ENCODE measurements around the gene PCDH8.
"Not testable (repeated sequence)": the region's sequence is repeated elsewhere in the genome, so short reads cannot be mapped to it uniquely, and the experiment has no call there.

PCDH8 gene

DNA sequence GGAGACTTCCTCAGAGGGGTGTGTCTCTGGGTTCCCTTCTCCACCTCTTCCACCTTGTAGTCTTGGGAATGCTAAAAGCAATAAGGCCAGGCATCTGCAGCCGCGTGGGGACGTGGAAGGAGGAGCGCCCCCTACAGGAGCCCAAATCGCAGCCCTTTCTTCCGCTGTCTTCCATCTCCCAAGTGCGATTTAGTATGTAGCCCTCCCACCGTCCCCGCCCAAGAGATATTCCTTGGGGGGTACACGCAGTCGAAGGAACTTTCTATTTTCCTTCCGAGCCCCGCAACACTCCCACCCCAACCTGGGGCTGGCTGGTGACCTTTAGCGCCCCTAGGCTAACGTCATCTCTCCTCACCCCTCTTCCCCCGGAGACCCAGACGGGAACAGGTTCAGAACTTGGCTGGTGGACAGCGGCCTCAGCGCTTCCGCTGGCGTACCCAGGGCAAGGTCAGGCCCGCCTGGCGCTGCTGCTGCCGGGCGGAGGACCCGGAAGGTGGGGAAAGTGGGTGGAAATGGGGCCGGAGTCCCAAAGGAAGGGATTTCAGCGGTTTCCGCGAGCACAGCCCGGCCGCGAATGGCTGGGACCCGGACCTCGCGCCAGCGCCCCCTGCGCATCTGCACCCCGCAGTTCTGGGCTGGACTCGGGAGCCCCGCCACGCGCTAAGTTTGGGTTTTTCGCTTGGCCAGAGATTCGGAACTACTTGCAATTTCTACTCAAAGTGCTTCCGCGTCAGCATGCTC lies 2.1 kb upstream of the PCDH8 start:
- no peak for DNase-seq

DNA sequence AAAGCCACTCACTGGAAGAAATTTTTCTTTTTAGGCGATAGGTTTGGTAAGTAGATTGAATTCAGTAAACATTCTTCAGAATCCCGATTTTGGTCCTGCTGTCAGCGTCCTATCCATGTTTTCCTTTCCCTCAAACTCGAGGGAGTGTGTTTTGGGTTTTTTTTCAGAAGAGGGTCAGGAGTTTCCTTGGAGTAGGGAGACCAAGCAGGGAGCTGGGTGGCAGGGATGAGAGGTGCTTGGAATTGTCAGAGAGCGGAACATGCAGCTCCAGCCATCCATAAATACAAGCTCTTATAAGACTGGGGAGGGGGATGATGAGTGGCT lies 1.6 kb upstream of the PCDH8 start:
- no peak for DNase-seq

DNA sequence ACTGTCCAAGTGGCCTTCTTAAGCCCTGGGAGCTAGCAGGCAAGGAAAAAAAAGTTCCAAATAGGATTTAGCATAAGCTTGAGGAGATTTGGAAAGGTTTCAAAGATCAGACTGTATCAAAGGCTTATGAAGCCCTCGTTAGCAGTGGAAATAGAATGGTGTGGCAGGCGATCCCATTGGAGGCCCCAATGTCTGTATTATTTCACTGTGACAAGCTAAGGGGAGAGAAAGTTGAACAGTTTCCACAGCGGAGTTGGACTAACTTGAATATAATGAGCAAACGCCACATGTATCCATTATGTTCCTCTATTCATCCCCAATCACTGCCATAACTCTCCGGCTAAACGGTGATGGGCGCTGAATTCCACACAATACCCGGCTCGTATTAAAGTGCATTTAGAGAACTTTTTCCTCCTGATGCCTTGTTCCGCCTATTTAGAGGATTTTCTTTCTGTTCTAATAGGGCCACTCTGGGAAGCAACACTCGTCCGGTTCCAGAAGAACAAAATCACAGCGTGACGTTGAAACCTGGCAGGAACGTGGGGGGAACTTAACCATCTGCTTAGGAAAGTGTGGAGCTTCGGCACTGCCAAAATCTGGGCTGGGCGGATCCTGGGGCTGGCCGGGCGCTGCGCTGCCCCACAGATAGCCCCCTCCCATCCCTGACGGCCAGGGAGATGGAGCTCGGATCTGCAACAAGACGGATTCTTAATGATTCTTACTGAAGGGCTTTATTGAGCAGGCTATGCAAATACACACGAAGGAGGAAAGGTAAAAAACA lies 1.0 kb upstream of the PCDH8 start:
- DNase-seq: no peak

GRCh38 chr13:52847682-52848432 lies 583 bp downstream of the PCDH8 start:
- no peak for DNase-seq

DNA sequence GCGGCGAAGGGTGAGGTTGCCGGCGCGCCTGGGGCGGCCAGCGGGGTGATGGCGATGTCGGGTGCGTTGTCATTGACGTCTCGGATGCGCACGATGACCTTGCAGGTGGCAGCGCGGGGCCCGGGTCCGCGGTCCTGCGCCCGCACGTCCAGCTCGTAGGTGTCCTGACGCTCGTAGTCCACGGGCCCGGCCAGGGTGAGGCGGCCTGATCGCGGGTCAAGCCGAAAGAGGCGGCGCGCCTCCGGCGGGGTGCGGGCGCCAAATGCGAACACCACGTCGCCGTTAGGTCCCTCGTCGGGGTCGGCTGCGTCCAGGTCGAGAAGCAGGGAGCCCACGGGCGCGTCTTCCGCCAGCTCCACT lies 1.1 kb downstream of the PCDH8 start:
- no peak for DNase-seq

- DNase-seq: no peak
These were observed 1.7 kb downstream of the PCDH8 start for GRCh38 chr13:52846567-52847321.

- DNase-seq: no peak
These were observed 2.5 kb downstream of the PCDH8 start for GRCh38 chr13:52845766-52846566.

DNA sequence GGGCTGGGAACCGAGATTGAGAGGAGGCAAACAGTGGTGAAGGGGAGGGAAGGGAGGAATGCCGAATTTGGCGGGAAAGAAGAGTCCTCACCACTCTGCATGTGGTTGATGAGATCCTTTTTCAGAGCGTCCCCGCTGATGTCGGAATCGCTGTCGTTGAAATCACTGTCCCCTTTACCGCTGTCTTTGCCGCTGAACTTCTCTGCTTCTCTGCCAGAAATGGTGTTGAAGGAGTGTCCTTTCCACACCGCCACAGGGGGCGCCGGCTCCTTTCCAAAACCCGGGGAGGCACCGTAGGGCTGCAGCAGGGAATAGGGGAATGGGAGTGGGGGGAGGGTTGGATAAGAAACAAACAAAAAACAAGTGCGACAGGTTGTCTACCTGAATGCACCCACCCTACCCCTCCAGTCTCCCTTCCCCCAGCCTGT lies 3.1 kb downstream of the PCDH8 start:
- no peak for DNase-seq

- DNase-seq: no peak
These were observed 3.6 kb downstream of the PCDH8 start for GRCh38 chr13:52844836-52845235.

DNA sequence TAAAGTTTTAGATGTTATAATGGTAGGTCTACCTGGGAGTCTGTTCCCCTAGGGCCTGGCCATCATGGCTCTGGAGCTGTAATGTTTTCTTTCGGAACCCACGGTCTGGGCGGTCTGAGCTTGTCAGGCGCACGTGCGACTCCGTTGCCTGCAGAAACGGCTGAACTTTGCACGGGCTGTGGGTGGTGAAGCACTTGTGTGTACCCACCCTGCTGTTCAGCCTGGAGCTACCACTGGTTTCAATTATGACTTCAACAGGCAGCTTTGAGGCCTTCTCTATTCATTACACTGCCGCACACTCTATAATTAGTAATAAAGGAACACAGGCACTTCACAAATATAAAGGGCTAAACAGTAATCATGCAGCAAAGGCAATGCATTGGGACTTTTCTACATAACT lies 6.0 kb downstream of the PCDH8 start:
- DNase-seq: no peak

- DNase-seq: no peak
These were observed 8.4 kb downstream of the PCDH8 start for GRCh38 chr13:52840066-52840465.

DNA sequence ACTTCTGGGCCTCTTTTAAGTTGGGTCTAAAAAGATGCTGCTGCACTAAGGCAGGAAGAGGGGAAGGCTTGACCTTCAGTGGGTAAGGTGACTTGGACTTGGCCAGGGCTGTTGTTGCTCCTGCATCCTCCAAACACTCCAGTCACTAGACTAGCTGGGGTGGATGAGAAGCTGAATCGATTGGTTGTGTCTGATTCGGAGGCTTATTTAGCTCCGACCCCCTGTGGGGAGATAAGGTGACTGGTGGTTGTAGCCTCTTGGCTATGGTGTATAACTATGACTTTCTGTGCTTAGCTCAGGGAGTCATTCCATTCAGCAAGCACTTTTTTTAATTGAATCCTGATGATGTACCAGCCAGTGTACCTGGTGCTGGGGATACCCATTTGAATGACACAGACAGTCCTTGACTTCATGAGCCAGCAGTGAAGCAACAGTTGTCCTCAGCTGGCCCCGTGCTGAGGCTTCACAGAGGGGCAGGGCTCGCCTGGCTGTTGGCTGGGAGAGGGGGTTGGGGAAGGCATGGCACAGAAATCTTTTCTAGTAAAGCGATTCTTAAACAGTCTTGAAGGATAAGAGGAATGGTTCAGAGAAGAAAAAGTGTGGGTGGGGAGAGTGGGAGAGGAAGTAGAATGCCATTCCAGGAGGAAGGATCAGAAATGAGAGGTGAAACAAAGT lies 9.9 kb downstream of the PCDH8 start:
- no peak for DNase-seq

DNA sequence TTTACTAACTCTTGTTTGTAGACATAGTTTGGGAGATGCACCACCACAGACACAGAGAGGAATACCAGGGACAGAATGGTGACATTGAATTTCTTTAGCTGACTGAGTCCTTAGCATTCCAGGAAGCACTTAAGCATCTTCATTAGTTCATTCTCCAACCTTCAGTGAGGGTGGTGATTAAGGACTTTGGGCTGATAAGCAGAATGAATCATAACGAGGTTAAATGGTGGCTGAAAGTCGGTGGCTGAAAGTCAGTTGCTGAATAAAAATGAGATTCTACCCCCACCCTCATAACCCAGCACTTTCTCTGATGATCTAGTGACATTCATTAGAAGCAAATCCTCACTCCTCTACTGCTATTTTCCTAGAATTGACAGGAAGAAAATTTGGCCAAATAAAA lies 10.6 kb downstream of the PCDH8 start:
- no peak for DNase-seq

DNA sequence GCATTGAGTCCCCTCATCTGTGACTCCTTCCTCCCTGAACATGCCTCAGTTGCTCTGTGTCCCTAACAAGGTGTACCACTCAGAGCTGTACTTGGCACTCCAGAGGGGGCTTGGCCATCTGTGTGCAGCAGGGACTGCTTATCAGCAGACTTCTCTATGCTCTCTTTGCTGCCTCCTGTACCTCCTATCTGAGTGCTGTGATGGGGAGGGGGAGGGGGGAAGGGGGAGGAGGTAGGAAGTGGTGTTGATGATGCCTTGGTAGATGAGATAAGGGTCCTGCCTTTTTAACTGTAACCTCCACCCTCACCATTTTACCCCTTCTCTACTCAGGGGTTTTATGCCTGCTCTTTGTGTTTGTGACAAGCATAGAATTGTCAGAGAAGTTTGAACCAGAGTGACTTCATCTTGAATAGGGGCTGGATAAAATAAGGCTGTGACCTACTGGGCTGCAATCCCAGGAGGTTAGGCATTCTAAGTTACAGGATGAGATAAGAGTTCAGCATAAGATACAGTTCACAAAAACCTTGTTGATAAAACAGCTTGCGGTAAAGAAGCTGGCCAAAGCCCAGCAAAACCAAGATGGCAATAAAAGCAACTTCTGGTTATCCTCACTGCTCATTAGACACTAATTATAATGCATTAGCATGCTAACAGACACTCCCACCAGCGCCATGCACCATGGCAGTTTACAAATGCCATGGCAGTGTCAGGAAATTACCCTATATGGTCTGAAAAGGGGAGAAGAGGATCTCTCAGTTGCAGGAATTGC lies 13.2 kb downstream of the PCDH8 start:
- no peak for DNase-seq

GRCh38 chr13:52833296-52833875 lies 15.1 kb downstream of the PCDH8 start:
- DNase-seq: no peak

- no peak for DNase-seq
These were observed 16.1 kb downstream of the PCDH8 start for GRCh38 chr13:52832313-52832712.

DNA sequence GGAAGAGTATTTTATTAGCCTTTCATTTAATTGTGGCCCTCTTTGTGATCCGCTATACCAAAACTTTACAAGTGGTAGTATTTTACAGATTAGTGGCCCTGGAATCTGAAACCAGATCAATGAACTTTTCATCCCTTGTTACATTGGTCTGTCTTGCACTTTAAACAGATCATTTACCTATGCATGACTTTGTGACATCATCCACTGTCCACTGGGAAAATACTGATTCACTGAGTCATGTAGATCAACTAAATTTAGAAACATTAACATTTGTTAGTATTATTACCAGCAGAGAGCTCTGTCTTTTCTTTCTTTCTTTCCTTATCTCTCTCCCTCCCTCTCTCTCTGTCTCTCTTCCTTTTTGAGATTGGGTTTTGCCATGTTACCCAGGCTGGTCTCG lies 17.5 kb downstream of the PCDH8 start:
- no peak for DNase-seq

DNA sequence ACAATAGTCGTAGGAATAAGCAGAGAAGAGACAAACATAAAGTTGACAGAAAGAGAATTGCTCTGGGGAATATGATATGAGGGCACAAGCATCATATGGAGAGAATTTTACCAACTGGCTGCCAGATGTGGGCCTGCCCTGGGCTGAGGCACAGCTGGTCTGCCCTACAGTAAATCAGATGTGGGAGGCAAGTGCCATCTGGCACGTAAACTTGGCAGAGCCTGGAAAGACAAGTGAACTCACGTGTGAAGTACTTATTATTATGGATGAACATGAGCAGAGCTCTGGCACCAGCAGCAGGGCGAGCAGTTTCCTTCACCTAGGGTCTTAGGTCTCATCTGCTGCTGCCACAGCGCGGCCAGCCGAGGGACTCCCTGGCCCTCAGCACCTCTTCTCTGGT lies 20.6 kb downstream of the PCDH8 start:
- DNase-seq: no peak

GRCh38 chr13:52817886-52818285 lies 30.6 kb downstream of the PCDH8 start:
- not testable (repeated sequence) for DNase-seq

- DNase-seq: no peak
These were observed 33.1 kb downstream of the PCDH8 start for GRCh38 chr13:52815330-52815729.

DNA sequence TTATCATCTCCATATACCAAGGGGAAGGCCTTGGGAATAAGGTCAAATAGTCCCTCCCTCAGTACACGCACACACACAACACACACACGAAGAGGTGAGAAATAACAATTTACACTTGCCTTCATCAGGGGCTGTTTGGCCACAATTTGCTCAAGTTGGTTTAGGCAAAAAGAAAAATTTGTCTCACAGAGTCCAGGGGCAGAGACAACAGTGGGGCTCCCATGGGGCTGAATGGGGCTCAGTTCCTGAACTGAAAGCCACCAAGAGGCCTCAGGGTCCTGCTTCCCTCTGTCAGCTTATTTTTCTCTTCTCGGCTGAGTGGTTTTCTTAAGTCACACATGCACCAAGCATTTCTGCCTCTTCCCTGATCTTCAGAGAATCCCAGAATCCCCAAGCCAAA lies 35.5 kb downstream of the PCDH8 start:
- no peak for DNase-seq

Measured in activated effector memory CD4-positive, alpha-beta T cell treated with anti-CD3 and anti-CD28 coated beads, Interleukin-2, amount 50 U/mL, for 16 hours (primary cell).